Skeletal muscle cell (primary cell): ENCODE measurements around the gene MAML3.

Experiments used
- DNase-seq: peaks from one replicate; pipeline ENCODE4 v3.0.0-alpha.2; 2010; ENCODE audit warnings: low read depth
- H3K4me3 ChIP-seq: 2 replicates; pipeline ENCODE4 v1.5.1; 2011; ENCODE audit warnings: low read depth, mild to moderate bottlenecking, control low read depth, low read length, moderate library complexity

The MAML3 gene

GRCh38 chr4:139817657-139818452 lies 336.1 kb downstream of the MAML3 start:
- no peak for DNase-seq
- no peak overlapping the region for H3K4me3 ChIP-seq

GRCh38 chr4:139816856-139817255 lies 337.1 kb downstream of the MAML3 start:
- H3K4me3 ChIP-seq = no peak overlapping the region
- no peak for DNase-seq

- peak overlapping the region; percentile 36 for H3K4me3 ChIP-seq
Observed at GRCh38 chr4:139815778-139816601, 338.0 kb downstream of the MAML3 start.

GRCh38 chr4:139814323-139815015 lies 339.5 kb downstream of the MAML3 start:
- no peak overlapping the region for H3K4me3 ChIP-seq
- no peak for DNase-seq

More at GRCh38 chr4:139815778-139816601, 338.0 kb downstream of the MAML3 start:
- DNase-seq = peak; percentile 57

- H3K4me3 ChIP-seq = no peak overlapping the region
- no peak for DNase-seq
Observed at GRCh38 chr4:139813881-139814280, 340.1 kb downstream of the MAML3 start.

- no peak for DNase-seq
Observed at GRCh38 chr4:139810710-139811109, 343.3 kb downstream of the MAML3 start.

GRCh38 chr4:139809757-139810140 lies 344.2 kb downstream of the MAML3 start:
- DNase-seq = no peak
- H3K4me3 ChIP-seq = no peak overlapping the region

More at GRCh38 chr4:139810710-139811109, 343.3 kb downstream of the MAML3 start:
- no peak overlapping the region for H3K4me3 ChIP-seq

GRCh38 chr4:139808808-139809756 lies 344.9 kb downstream of the MAML3 start:
- H3K4me3 ChIP-seq = no peak overlapping the region
- DNase-seq = peak; percentile 11

GRCh38 chr4:139808381-139808807 lies 345.6 kb downstream of the MAML3 start:
- no peak overlapping the region for H3K4me3 ChIP-seq
- no peak for DNase-seq

- H3K4me3 ChIP-seq = no peak overlapping the region
- DNase-seq = no peak
Observed at GRCh38 chr4:139807483-139807882, 346.5 kb downstream of the MAML3 start.

GRCh38 chr4:139806929-139807328 lies 347.1 kb downstream of the MAML3 start:
- no peak overlapping the region for H3K4me3 ChIP-seq
- DNase-seq = no peak

- H3K4me3 ChIP-seq = no peak overlapping the region
- no peak for DNase-seq
Observed at GRCh38 chr4:139802931-139803330, 351.1 kb downstream of the MAML3 start.

- DNase-seq = no peak
Observed at GRCh38 chr4:139802488-139802887, 351.5 kb downstream of the MAML3 start.

GRCh38 chr4:139801895-139802294 lies 352.1 kb downstream of the MAML3 start:
- DNase-seq = no peak
- H3K4me3 ChIP-seq = no peak overlapping the region

More at GRCh38 chr4:139802488-139802887, 351.5 kb downstream of the MAML3 start:
- no peak overlapping the region for H3K4me3 ChIP-seq

GRCh38 chr4:139800082-139800481 lies 353.9 kb downstream of the MAML3 start:
- no peak for DNase-seq
- H3K4me3 ChIP-seq = no peak overlapping the region

- no peak overlapping the region for H3K4me3 ChIP-seq
- DNase-seq = no peak
Observed at GRCh38 chr4:139799615-139800014, 354.4 kb downstream of the MAML3 start.

- no peak for DNase-seq
- H3K4me3 ChIP-seq = no peak overlapping the region
Observed at GRCh38 chr4:139798456-139798855, 355.5 kb downstream of the MAML3 start.

GRCh38 chr4:139797287-139797686 lies 356.7 kb downstream of the MAML3 start:
- no peak for DNase-seq
- no peak overlapping the region for H3K4me3 ChIP-seq
